ENCODE measurements around the gene MYLK2.
A peak's percentile ranks its signal among the peaks of the same experiment; 100 is the strongest.

Gene MYLK2

DNA sequence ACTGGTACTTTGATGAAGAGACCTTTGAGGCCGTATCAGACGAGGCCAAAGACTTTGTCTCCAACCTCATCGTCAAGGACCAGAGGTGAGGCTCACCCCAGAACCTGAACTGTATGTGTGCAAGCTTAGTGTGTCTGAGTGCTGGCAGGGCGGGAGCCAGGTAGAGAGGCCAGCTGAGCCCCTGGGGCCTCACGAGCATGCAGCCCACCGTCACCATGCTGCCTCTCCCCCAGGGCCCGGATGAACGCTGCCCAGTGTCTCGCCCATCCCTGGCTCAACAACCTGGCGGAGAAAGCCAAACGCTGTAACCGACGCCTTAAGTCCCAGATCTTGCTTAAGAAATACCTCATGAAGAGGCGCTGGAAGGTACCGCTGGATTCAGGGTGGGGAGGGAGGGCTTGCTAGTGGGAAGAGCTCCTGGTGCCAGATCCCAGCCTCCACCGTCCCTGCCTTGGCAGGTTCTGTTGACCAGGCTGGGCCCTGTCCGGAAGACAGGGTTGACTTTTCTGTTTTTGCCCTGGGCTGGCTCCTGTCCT, 12.7 kb downstream of the MYLK2 start:
- no peak for ATAC-seq
- TF ChIP-seq ZNF8 (CRISPR knock-in tag; IDR thresholded peaks at IDR 0.05) (no peak), SNAI2 (CRISPR knock-in tag; IDR thresholded peaks at IDR 0.05) (no peak), ESRRG (CRISPR knock-in tag; IDR thresholded peaks at IDR 0.05) (no peak), ZC3H10 (CRISPR knock-in tag; IDR thresholded peaks at IDR 0.05) (no peak), ZFP3 (CRISPR knock-in tag; IDR thresholded peaks at IDR 0.05) (no peak), PPARA (CRISPR knock-in tag; IDR thresholded peaks at IDR 0.05; ENCODE audit: borderline replicate concordance) (no peak), ZFP30 (CRISPR knock-in tag; IDR thresholded peaks at IDR 0.05) (no peak), ZNF70 (CRISPR knock-in tag; IDR thresholded peaks at IDR 0.05) (no peak), ISL1 (CRISPR knock-in tag; IDR thresholded peaks at IDR 0.05) (no peak), OSR1 (CRISPR knock-in tag; IDR thresholded peaks at IDR 0.05) (no peak), RARB (CRISPR knock-in tag; IDR thresholded peaks at IDR 0.05) (no peak), GLIS3 (CRISPR knock-in tag; IDR thresholded peaks at IDR 0.05) (no peak), ZNF565 (CRISPR knock-in tag; conservative IDR thresholded peaks at IDR 0.05; ENCODE audit: low read depth) (no peak), ARNTL (CRISPR knock-in tag; IDR thresholded peaks at IDR 0.05; ENCODE audit: borderline replicate concordance, low read depth) (no peak), TOX (CRISPR knock-in tag; IDR thresholded peaks at IDR 0.05; ENCODE audit: borderline replicate concordance) (no peak), TCF4 (CRISPR knock-in tag; IDR thresholded peaks at IDR 0.05; ENCODE audit: borderline replicate concordance) (no peak)
- TF ChIP-seq, protein P1, sequence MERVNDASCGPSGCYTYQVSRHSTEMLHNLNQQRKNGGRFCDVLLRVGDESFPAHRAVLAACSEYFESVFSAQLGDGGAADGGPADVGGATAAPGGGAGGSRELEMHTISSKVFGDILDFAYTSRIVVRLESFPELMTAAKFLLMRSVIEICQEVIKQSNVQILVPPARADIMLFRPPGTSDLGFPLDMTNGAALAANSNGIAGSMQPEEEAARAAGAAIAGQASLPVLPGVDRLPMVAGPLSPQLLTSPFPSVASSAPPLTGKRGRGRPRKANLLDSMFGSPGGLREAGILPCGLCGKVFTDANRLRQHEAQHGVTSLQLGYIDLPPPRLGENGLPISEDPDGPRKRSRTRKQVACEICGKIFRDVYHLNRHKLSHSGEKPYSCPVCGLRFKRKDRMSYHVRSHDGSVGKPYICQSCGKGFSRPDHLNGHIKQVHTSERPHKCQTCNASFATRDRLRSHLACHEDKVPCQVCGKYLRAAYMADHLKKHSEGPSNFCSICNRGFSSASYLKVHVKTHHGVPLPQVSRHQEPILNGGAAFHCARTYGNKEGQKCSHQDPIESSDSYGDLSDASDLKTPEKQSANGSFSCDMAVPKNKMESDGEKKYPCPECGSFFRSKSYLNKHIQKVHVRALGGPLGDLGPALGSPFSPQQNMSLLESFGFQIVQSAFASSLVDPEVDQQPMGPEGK (CRISPR knock-in tag; IDR thresholded peaks at IDR 0.05; ENCODE audit: borderline replicate concordance), result no peak
- TF ChIP-seq, protein P2, sequence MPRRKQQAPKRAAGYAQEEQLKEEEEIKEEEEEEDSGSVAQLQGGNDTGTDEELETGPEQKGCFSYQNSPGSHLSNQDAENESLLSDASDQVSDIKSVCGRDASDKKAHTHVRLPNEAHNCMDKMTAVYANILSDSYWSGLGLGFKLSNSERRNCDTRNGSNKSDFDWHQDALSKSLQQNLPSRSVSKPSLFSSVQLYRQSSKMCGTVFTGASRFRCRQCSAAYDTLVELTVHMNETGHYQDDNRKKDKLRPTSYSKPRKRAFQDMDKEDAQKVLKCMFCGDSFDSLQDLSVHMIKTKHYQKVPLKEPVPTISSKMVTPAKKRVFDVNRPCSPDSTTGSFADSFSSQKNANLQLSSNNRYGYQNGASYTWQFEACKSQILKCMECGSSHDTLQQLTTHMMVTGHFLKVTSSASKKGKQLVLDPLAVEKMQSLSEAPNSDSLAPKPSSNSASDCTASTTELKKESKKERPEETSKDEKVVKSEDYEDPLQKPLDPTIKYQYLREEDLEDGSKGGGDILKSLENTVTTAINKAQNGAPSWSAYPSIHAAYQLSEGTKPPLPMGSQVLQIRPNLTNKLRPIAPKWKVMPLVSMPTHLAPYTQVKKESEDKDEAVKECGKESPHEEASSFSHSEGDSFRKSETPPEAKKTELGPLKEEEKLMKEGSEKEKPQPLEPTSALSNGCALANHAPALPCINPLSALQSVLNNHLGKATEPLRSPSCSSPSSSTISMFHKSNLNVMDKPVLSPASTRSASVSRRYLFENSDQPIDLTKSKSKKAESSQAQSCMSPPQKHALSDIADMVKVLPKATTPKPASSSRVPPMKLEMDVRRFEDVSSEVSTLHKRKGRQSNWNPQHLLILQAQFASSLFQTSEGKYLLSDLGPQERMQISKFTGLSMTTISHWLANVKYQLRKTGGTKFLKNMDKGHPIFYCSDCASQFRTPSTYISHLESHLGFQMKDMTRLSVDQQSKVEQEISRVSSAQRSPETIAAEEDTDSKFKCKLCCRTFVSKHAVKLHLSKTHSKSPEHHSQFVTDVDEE (CRISPR knock-in tag; IDR thresholded peaks at IDR 0.05), result no peak
- TF ChIP-seq, protein P3, sequence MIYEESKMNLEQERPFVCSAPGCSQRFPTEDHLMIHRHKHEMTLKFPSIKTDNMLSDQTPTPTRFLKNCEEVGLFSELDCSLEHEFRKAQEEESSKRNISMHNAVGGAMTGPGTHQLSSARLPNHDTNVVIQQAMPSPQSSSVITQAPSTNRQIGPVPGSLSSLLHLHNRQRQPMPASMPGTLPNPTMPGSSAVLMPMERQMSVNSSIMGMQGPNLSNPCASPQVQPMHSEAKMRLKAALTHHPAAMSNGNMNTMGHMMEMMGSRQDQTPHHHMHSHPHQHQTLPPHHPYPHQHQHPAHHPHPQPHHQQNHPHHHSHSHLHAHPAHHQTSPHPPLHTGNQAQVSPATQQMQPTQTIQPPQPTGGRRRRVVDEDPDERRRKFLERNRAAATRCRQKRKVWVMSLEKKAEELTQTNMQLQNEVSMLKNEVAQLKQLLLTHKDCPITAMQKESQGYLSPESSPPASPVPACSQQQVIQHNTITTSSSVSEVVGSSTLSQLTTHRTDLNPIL (CRISPR knock-in tag; IDR thresholded peaks at IDR 0.05; ENCODE audit: low read depth), result no peak
- TF ChIP-seq, protein P4, sequence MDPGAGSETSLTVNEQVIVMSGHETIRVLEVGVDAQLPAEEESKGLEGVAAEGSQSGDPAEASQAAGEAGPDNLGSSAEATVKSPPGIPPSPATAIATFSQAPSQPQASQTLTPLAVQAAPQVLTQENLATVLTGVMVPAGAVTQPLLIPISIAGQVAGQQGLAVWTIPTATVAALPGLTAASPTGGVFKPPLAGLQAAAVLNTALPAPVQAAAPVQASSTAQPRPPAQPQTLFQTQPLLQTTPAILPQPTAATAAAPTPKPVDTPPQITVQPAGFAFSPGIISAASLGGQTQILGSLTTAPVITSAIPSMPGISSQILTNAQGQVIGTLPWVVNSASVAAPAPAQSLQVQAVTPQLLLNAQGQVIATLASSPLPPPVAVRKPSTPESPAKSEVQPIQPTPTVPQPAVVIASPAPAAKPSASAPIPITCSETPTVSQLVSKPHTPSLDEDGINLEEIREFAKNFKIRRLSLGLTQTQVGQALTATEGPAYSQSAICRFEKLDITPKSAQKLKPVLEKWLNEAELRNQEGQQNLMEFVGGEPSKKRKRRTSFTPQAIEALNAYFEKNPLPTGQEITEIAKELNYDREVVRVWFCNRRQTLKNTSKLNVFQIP (CRISPR knock-in tag; IDR thresholded peaks at IDR 0.05; ENCODE audit: borderline replicate concordance, low read depth), result no peak

DNA sequence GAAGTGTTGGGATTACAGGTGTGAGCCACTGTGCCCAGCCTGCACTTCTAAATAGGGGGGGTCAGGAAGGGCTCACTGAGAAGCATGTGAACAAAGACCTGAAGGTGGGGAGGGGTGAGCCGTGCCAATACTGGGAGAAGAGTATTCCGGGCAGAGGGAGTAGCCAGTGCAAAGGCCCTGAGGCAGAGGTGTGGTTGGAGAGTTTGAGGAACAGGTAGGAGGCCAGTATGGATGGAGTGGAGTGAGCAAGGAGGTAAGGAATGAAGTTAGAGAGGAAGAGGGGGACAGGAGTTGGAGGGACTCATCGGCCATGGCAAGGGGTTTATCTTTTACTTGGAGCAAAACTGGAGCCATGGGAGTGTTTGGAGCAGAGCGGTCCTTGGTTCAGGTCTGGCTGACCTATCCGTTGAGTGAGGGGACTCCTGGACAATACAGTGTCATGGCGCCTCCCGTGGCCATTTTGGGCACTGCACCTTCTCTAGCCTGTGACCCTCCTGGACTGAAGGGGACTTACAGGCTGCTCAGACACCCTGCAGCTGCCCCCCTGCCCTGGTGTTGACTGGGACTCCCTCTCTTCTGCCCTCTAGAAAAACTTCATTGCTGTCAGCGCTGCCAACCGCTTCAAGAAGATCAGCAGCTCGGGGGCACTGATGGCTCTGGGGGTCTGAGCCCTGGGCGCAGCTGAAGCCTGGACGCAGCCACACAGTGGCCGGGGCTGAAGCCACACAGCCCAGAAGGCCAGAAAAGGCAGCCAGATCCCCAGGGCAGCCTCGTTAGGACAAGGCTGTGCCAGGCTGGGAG, 14.2 kb downstream of the MYLK2 start:
- ATAC-seq, result peak; percentile 44
- TF ChIP-seq, protein P5, sequence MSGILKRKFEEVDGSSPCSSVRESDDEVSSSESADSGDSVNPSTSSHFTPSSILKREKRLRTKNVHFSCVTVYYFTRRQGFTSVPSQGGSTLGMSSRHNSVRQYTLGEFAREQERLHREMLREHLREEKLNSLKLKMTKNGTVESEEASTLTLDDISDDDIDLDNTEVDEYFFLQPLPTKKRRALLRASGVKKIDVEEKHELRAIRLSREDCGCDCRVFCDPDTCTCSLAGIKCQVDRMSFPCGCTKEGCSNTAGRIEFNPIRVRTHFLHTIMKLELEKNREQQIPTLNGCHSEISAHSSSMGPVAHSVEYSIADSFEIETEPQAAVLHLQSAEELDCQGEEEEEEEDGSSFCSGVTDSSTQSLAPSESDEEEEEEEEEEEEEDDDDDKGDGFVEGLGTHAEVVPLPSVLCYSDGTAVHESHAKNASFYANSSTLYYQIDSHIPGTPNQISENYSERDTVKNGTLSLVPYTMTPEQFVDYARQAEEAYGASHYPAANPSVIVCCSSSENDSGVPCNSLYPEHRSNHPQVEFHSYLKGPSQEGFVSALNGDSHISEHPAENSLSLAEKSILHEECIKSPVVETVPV (CRISPR knock-in tag; IDR thresholded peaks at IDR 0.05), result no peak
- TF ChIP-seq ESRRG (CRISPR knock-in tag; IDR thresholded peaks at IDR 0.05) (no peak), OSR1 (CRISPR knock-in tag; IDR thresholded peaks at IDR 0.05) (no peak), ZNF8 (CRISPR knock-in tag; IDR thresholded peaks at IDR 0.05) (no peak), BACH2 (CRISPR knock-in tag; IDR thresholded peaks at IDR 0.05; ENCODE audit: borderline replicate concordance) (no peak), ZFP30 (CRISPR knock-in tag; IDR thresholded peaks at IDR 0.05) (no peak), TOX (CRISPR knock-in tag; IDR thresholded peaks at IDR 0.05; ENCODE audit: borderline replicate concordance) (no peak), SNAI2 (CRISPR knock-in tag; IDR thresholded peaks at IDR 0.05) (no peak), GLIS3 (CRISPR knock-in tag; IDR thresholded peaks at IDR 0.05) (no peak), RARB (CRISPR knock-in tag; IDR thresholded peaks at IDR 0.05) (no peak), ZFP3 (CRISPR knock-in tag; IDR thresholded peaks at IDR 0.05) (no peak)
- TF ChIP-seq, protein P1 (CRISPR knock-in tag; IDR thresholded peaks at IDR 0.05; ENCODE audit: borderline replicate concordance), result no peak
- TF ChIP-seq, protein P3 (CRISPR knock-in tag; IDR thresholded peaks at IDR 0.05; ENCODE audit: low read depth), result no peak
- TF ChIP-seq, protein P2 (CRISPR knock-in tag; IDR thresholded peaks at IDR 0.05), result no peak

Data from SK-N-SH treated with all-trans-retinoic acid at 6 μM for 48 hours (cell line).